ENCODE data around the gene TOMT.

Gene TOMT, protein sequence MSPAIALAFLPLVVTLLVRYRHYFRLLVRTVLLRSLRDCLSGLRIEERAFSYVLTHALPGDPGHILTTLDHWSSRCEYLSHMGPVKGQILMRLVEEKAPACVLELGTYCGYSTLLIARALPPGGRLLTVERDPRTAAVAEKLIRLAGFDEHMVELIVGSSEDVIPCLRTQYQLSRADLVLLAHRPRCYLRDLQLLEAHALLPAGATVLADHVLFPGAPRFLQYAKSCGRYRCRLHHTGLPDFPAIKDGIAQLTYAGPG

DNA sequence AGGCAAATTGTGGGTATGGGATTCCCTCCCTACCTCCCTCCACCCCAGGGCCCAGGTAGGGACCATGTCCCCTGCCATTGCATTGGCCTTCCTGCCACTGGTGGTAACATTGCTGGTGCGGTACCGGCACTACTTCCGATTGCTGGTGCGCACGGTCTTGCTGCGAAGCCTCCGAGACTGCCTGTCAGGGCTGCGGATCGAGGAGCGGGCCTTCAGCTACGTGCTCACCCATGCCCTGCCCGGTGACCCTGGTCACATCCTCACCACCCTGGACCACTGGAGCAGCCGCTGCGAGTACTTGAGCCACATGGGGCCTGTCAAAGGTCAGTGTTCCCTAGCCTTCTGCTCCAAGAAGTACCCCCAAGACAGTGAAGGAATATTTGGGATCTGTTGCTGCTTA lies at the start of gene TOMT:
TSS of gene TOMT (plus strand) at position 37 of the 400 bp plus-strand sequence. CDS start at position 65, 28 bp downstream.
- DNase-seq: no peak

- no peak for DNase-seq
Observed at GRCh38 chr11:72058416-72059034, 47.2 kb upstream of the TOMT start.

DNA sequence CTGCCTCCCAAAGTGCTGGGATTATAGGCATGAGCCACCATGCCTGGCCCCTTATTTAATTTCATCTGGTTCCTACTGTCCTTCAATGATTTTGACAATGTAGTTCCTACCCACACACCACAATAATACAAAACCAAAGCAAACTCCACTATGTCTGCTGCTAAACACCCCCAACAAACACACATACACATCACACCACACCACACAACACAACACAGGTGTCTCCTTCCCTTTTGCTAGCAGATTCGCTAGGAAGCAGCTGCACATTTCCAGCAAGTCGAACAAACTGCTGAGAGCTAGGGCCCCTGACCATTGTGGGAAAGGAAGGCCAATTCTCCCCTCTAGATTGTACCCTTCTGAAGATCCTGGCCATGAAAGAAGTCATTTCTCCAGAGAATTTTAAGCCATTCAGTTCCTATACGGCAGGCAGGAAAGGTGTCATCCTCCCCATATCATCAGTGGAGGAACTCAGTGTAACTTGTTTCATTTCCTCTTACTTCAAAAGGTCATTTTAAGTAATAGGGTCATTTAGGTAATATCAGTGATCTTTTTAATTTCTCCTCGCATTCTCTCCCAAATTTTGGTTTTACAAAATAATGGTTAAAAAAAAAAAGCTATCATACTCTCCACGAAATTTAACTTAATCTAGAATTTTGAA lies 43.9 kb upstream of the TOMT start:
- DNase-seq: no peak

- DNase-seq: no peak
Observed at GRCh38 chr11:72066855-72067254, 38.9 kb upstream of the TOMT start.

- no peak for DNase-seq
Observed at GRCh38 chr11:72067266-72067665, 38.5 kb upstream of the TOMT start.

DNA sequence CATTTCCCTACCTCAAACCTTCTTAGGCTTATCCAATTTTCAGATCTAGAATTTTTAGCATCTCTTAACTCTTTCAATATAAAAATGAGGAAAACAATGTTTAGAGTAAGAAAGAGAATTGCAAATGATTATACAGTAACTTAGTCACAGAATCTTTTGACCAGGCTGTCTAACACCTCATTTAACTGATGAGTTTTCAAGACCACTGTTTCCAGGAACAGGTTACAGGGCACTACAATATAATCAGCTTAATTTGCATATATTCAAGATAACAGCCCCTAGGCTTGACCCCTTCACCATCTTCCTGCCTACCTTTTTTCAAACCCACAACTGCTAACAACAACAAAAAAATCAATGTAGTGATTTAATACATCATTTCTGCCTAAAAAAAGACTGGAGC lies 38.0 kb upstream of the TOMT start:
- no peak for DNase-seq

DNA sequence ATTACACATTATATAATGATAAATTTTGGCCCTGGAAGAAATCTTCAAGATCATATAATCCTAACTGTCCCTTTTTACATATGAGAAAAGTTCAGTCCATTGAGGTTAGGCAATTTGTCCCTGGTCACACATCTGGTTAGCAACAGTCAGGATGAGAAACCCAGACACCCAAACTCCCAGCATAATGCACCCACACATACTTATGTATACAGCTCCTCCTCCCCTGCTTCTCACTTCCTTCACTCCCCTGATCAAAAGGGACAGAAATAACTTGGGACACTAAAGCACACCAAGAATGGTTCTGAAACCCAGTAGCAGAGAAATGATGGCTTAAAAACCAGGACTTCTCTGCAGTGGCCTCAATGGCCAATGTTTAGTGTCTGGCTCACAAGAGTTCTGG lies 36.5 kb upstream of the TOMT start:
- no peak for DNase-seq

DNA sequence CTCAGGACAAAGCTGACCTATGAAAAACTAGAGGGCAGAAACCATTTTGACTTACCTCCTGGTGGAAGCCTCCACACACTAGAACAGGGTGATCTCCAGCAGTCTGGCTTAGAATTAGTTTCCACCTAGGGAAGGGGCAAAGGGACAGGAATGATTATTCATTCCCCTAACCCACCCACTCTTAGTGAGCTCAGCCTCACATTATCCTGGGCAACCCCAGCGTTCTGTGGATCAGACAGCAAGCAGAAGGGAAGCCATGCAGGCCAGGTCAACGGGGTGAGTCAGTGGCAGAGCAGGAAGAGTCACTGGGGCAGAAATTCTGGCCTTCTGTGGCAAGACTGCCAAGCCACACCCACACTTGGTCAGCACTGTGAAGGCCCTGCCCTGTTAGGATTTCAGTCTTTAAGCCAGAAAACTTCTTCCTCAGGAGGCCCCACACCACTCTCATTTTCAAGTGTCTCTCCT lies 35.9 kb upstream of the TOMT start:
- DNase-seq: no peak

GRCh38 chr11:72070491-72070890 lies 35.2 kb upstream of the TOMT start:
- DNase-seq: no peak

DNA sequence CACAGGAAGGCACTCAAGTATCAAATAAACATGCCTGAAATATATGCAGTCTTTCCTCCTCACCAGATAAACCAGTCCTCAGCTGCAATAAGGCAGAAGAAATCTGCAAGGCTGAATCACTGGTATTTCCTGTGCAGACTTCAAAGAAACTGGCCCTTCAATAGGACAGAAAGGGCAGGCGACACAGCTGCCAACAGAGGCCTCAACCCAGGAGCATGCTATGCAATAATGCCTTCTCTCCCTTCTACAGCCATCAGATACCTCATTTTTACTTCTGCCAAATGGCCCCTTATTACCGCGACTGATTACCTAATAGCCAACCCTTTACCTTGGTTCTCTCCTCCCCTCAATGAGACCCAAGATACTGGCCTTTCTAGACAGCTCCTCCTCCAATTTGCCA lies 33.4 kb upstream of the TOMT start:
- no peak for DNase-seq

GRCh38 chr11:72075109-72075508 lies 30.6 kb upstream of the TOMT start:
- DNase-seq: no peak

DNA sequence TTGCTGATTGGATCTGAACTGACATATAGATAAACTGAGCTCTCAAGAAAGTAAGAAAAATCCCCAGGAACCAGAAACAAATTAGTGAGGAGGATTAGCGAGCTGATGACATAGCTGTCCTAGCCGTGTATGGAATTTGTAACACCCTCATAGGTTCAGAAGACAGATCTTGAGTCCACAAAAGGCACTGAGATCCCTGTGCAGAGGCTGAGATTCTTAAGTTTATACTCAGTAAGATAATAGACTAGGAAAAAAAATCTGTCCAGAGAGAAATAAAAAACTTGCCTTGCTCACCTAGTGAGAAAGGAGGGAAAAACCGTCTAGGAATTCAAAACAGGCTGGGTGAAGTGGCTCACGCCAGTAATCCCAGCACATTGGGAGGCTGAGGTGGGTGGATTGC lies 30.0 kb upstream of the TOMT start:
- DNase-seq: no peak

GRCh38 chr11:72078477-72078876 lies 27.2 kb upstream of the TOMT start:
- no peak for DNase-seq

GRCh38 chr11:72079819-72080325 lies 25.9 kb upstream of the TOMT start:
- DNase-seq: no peak

GRCh38 chr11:72080326-72081183 lies 25.2 kb upstream of the TOMT start, which contains the start of the genes LRRC51 and NUMA1:
LRRC51 (plus strand) TSS chr11:72080850; CDS start chr11:72089084, 8,234 bp downstream.
NUMA1 (minus strand) TSS chr11:72080542; CDS start chr11:72035943, 44,599 bp downstream.
- peak; percentile 100 for DNase-seq

DNA sequence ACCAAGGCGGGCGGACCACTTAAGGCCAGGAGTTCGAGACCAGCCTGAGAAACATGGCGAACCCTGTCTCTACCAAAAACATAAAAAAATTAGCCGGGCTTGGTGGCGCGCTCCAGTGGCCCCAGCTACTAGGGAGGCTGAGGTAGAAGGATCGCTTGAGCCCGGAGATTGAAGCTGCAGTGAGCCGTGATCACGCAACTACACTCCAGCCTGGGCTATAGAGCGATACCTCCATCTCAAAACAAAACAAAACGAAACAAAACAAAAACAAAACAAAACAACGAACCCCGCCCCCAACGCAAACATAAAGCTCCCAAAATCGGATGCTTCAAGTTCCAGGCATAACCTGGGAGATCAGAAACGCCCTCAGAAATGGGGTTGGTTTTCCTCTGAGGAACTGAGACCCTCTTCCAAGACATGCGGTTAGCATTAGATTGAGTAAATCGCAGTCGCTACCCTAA lies 24.5 kb upstream of the TOMT start:
- DNase-seq: no peak

DNA sequence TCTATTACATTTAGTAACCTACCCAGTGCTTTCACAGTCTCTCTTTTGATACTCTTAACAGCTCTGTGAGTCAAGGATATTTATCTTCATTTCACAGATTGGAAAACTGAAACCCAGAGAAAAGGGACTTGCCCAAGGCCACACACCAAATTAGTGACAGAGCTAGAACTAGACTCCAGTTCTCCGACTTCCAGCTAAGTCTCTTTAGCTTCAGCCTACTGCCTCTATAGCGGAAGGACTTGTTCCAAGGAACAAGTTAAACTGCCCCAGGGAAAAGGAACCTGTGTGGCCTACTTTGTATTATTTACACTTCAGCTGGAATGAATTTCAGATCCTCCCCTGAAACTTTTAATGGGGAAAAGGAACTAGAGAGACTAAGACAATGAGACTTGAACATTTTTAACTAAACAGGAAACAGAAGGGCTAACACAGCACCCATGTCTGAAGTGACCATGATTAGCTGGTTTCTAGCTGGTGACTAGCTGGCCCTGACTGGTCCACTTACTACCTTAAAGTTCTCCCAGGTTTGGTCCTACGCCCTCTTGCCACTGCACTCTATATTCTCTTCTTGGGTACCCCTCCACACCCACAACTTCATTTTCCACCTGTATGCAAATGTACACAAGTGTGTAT lies 23.8 kb upstream of the TOMT start:
- peak; percentile 14 for DNase-seq

DNA sequence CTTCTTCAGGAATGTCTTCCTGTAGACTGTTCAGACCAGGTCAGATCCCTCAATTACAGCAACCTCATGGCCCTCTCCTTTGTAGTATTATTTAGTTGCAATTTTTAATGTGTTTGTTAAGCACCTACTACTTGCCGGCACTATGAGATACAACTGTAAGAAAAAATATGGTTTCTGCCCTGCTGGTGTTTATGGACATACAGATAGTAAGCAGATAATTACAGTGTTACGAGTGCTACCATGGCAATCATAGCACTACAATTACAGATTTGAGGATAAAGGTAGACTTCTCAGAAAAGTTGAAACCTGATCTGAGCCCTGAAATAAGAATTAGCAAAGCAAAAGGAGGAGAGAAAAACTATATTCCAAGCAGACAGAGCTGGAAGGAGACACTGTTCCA lies 22.3 kb upstream of the TOMT start:
- DNase-seq: no peak

DNA sequence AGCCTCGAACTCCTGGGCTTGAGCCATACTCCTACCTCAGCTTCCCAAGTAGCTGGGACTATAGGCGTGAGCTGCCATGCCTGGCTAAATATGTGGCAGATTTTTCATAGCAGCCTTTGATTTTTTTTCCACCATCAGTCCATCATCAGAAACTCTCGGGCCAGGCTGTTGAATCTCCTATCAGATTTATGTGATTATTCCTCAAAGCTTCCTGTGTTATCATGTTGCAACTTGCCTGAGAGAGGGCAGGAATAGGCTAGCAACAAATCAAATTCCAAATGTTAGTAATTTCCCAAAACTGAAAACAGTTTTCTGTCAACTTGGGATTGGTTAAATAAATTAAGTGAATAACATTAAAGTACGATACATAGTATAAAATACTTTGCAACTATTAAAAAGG lies 21.6 kb upstream of the TOMT start:
- DNase-seq: no peak

DNA sequence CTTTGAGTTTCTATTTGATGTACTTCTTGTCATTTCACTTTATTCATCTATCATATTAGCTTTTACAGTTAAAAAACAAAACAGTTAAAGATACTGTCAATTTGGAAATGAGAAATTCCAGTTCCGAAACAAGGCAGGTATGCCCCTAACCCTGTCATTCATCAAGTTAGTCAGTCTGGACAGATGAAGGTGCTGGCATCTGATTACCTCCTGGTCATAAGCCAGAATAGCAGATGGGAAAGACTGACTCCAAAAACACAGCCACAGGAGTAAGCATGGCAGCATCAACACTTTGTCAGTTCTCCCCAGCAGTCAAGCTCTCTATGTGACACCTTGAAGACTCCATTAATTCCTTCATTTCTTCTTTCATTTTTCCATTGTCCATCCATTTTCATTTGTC lies 20.8 kb upstream of the TOMT start:
- DNase-seq: no peak

- no peak for DNase-seq
Observed at GRCh38 chr11:72085621-72086351, 19.9 kb upstream of the TOMT start.

All from NCI-H1436 (cell line).